ENCODE data around the gene UNC5C.

Gene UNC5C

DNA sequence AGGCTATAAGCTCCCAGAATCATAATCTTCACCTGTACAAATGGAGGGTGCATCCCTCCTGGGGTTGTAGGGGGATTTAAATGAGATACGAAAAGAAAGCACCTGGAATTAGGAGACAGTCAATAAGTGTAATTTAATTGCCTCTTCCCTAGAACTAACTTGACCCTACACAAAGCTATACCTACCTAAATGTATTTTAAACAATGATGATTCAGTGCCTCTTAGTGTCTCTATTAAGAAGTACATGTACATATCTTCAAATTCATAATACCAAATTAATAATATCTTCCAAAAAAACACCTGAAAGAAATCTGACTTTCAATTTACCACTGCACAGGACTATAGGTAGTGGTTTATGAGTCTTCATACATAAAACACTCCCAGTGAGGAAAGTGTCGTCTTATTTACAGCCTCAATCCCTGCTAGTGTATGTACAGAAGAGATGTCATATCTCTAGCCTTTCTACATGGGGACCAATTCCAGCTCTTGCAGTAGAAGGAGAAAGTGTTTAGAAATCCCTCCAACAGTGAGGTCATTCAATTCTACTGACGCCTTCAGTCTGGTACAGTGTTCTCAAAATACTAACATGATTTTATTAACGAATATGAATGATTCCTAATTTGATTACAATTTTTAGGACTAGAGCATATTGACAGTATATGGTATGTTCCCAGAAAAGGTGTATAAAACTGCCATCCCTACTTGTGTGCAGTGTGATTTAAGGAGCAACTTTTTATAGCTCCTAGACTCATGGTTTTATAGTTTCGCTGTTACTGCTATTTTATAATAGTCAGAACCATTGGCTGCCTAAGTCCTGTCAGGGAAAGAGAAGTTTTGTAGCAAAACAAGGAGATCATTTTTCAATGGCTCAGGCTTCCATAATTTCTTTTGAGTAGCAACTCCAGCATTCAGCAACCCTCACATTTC lies 282.7 kb downstream of the UNC5C start:
- H3K4me1 ChIP-seq (ENCODE audit: control insufficient read depth in 1 of 2, insufficient read depth in 2 of 2, low read length in 2 of 2), result no peaks in the 10 kb centered on the region

DNA sequence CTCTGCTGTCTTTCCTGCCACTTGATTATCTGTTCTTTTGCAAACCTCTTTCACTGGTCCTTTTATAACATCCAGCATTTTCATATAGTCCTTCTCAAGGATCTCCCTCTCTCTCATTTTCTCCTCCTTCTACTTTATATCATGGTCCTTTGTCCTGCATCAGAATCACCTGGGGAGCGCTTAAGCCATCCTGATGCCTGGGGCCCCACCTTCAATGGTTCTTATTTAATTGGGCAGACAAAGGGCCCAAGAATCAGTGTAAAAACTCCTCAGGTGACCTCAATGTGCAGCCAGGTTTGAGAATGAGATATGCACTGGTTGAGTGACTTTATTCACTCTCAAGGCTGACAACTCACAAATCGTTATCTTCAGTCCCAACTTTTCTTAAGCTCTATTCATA lies 283.9 kb downstream of the UNC5C start:
- no peaks in the 10 kb centered on the region for H3K9me3 ChIP-seq (ENCODE audit: control insufficient read depth in 1 of 2, low read length in 2 of 2)
- no peak overlapping the region for H3K9ac ChIP-seq (ENCODE audit: low read depth in 1 of 2, low read length in 2 of 2)
- H3K36me3 ChIP-seq (ENCODE audit: control insufficient read depth in 1 of 2, insufficient read depth in 2 of 2, low read length in 2 of 2), result no peaks in the 10 kb centered on the region
- H3K4me1 ChIP-seq (ENCODE audit: control insufficient read depth in 1 of 2, insufficient read depth in 2 of 2, low read length in 2 of 2), result no peaks in the 10 kb centered on the region
- H3K4me3 ChIP-seq (ENCODE audit: low read depth in 1 of 2, low read length in 2 of 2), result no peak overlapping the region
- no peaks in the 10 kb centered on the region for H3K27me3 ChIP-seq (ENCODE audit: control insufficient read depth in 1 of 2, insufficient read depth in 2 of 2, low read length in 2 of 2)
- no peak overlapping the region for H3K27ac ChIP-seq (ENCODE audit: low read depth, low read length)

More for the DNA sequence above, 282.7 kb downstream of the UNC5C start:
- H3K27ac ChIP-seq (ENCODE audit: low read depth, low read length), result no peak overlapping the region
- no peak overlapping the region for H3K9ac ChIP-seq (ENCODE audit: low read depth in 1 of 2, low read length in 2 of 2)
- H3K4me3 ChIP-seq (ENCODE audit: low read depth in 1 of 2, low read length in 2 of 2), result no peak overlapping the region
- H3K9me3 ChIP-seq (ENCODE audit: control insufficient read depth in 1 of 2, low read length in 2 of 2), result no peaks in the 10 kb centered on the region
- no peaks in the 10 kb centered on the region for H3K36me3 ChIP-seq (ENCODE audit: control insufficient read depth in 1 of 2, insufficient read depth in 2 of 2, low read length in 2 of 2)
- no peaks in the 10 kb centered on the region for H3K27me3 ChIP-seq (ENCODE audit: control insufficient read depth in 1 of 2, insufficient read depth in 2 of 2, low read length in 2 of 2)

DNA sequence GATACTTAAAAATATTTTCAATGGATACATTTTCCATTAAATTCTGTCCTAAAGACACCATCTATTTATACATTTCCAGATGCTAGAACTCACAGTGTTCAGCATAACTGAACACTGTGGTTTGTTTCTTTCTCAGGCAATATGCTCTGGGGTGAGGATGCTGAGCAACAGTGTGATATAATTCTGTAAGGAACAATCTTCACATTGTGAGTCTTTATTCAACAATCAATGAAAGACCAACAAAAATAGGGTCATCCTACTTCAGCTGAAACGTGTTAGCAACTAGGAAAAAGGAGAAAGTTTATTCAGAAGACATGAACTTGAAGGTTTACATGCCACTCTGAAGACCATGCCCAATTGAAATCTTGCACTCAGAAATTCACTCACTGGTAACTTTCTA lies 284.8 kb downstream of the UNC5C start:
- Histone ChIP-seq H3K36me3 (ENCODE audit: control insufficient read depth in 1 of 2, insufficient read depth in 2 of 2, low read length in 2 of 2) (no peaks in the 10 kb centered on the region), H3K27me3 (ENCODE audit: control insufficient read depth in 1 of 2, insufficient read depth in 2 of 2, low read length in 2 of 2) (no peaks in the 10 kb centered on the region), H3K9me3 (ENCODE audit: control insufficient read depth in 1 of 2, low read length in 2 of 2) (no peaks in the 10 kb centered on the region), H3K9ac (ENCODE audit: low read depth in 1 of 2, low read length in 2 of 2) (no peak overlapping the region), H3K27ac (ENCODE audit: low read depth, low read length) (no peak overlapping the region), H3K4me1 (ENCODE audit: control insufficient read depth in 1 of 2, insufficient read depth in 2 of 2, low read length in 2 of 2) (no peaks in the 10 kb centered on the region), H3K4me3 (ENCODE audit: low read depth in 1 of 2, low read length in 2 of 2) (no peak overlapping the region)

DNA sequence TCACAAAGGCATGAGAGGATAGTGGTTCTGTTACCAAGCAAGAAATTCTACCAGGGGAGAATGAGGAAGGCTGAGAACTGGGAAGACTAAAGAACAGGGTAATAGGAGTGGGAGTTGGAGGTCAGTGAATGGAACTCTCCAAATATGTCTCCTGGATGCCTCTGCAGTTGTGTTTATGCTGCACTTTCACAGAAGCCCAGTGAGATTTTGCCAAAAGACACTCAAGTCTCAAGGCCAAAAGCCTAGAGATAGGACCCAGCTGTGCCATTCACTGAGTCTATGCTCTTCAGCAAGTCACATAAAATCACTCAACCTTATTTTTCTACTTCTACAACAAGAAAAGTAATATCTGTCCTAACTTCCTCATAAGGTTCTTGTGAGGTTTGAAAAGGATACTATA lies 285.4 kb downstream of the UNC5C start:
- H3K9ac ChIP-seq (ENCODE audit: low read depth in 1 of 2, low read length in 2 of 2), result no peak overlapping the region
- H3K27me3 ChIP-seq (ENCODE audit: control insufficient read depth in 1 of 2, insufficient read depth in 2 of 2, low read length in 2 of 2), result no peaks in the 10 kb centered on the region
- H3K27ac ChIP-seq (ENCODE audit: low read depth, low read length), result no peak overlapping the region

DNA sequence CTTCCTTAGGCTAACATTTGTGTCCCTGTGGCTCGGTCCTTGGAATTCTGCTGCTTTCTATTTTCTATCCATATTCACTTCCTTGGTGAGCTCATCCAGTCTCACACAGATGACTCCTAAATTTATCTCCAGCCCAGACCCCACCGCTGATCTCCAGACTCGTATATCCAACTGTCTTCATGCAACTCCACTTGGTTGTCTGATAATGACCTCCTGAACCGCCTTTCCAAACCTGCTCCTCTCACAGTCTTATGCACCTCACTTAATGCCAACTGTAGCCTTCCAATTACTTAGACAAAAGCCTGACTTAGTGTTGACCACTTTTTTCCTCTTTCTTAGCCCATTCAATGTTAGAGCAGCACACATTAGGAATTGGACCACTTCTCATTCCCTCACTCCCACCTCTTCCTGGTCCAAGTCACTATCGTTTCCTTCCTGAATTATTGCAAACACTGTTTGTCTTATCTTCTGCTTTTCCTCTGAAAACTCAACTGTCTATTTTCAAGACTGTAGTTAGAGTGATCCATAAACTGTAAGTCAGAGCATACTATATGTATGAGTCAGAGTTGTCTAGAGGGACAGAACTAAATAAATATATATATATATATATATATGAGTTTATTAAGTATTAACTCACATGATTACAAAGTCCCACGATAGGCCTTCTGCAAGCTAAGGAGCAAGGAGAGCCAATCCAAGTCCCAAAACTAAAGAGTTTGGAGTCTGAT lies 292.5 kb downstream of the UNC5C start:
- Histone ChIP-seq H3K9me3 (ENCODE audit: control insufficient read depth in 1 of 2, low read length in 2 of 2) (no peaks in the 10 kb centered on the region), H3K9ac (ENCODE audit: low read depth in 1 of 2, low read length in 2 of 2) (no peak overlapping the region), H3K27ac (ENCODE audit: low read depth, low read length) (no peak overlapping the region), H3K4me1 (ENCODE audit: control insufficient read depth in 1 of 2, insufficient read depth in 2 of 2, low read length in 2 of 2) (no peaks in the 10 kb centered on the region), H3K27me3 (ENCODE audit: control insufficient read depth in 1 of 2, insufficient read depth in 2 of 2, low read length in 2 of 2) (no peaks in the 10 kb centered on the region), H3K4me3 (ENCODE audit: low read depth in 1 of 2, low read length in 2 of 2) (no peak overlapping the region), H3K36me3 (ENCODE audit: control insufficient read depth in 1 of 2, insufficient read depth in 2 of 2, low read length in 2 of 2) (no peaks in the 10 kb centered on the region)

More for the DNA sequence above, 285.4 kb downstream of the UNC5C start:
- Histone ChIP-seq H3K9me3 (ENCODE audit: control insufficient read depth in 1 of 2, low read length in 2 of 2) (no peaks in the 10 kb centered on the region), H3K4me3 (ENCODE audit: low read depth in 1 of 2, low read length in 2 of 2) (no peak overlapping the region), H3K4me1 (ENCODE audit: control insufficient read depth in 1 of 2, insufficient read depth in 2 of 2, low read length in 2 of 2) (no peaks in the 10 kb centered on the region), H3K36me3 (ENCODE audit: control insufficient read depth in 1 of 2, insufficient read depth in 2 of 2, low read length in 2 of 2) (no peaks in the 10 kb centered on the region)

DNA sequence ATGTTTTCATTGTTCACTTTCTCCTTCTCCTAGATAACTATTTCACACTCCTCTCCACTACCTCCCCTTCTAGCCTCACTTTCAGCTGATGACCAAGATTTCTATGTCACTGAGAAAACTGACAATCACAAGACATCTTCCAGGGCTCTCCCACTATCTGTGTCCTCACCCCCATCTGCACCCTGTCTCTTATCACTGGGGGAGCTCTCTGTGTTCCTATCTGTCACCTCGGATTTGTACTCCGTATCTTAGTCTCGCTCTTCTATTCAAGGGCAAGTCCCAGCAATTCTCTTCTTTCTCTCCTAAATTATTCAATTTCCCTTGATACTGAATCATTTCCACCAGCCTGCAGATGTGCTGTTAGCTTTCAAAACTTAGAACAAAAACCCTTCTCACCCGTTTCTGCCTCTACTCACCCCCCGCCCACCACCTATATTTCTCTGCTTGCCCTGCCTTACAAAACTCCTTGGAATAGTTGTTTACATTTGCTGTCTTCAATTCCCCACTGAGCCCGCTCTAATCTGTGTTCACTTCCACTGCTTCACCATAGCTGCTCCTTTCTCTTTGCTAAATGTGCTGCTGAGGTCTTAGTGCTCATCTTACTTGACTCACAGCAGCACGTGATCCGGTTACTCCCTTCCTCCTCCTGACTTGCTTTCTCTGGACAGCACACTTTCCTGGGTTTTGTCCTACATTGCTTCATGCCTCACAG lies 293.2 kb downstream of the UNC5C start:
- Histone ChIP-seq H3K27ac (ENCODE audit: low read depth, low read length) (no peak overlapping the region), H3K36me3 (ENCODE audit: control insufficient read depth in 1 of 2, insufficient read depth in 2 of 2, low read length in 2 of 2) (no peaks in the 10 kb centered on the region), H3K4me3 (ENCODE audit: low read depth in 1 of 2, low read length in 2 of 2) (no peak overlapping the region), H3K27me3 (ENCODE audit: control insufficient read depth in 1 of 2, insufficient read depth in 2 of 2, low read length in 2 of 2) (no peaks in the 10 kb centered on the region), H3K9me3 (ENCODE audit: control insufficient read depth in 1 of 2, low read length in 2 of 2) (no peaks in the 10 kb centered on the region), H3K9ac (ENCODE audit: low read depth in 1 of 2, low read length in 2 of 2) (no peak overlapping the region), H3K4me1 (ENCODE audit: control insufficient read depth in 1 of 2, insufficient read depth in 2 of 2, low read length in 2 of 2) (no peaks in the 10 kb centered on the region)

DNA sequence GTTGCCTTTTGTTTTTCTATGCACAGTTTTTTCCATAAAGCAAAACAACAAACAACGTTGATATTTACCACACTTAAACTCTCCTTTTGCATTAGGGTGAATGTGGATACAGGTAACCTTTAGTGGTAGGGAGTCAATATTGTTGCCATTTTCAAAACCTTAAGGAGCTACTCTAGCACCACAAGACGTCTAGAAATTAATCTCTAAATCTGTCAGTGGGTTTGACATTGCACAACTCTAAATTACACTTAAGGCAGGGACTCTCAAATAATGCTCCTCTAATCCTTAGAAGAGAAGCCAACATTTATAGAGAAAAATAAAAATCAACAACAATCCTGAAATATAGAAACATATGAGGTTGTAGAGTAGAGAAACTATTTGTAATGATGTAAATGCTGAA lies 297.2 kb downstream of the UNC5C start:
- no peak overlapping the region for H3K27ac ChIP-seq (ENCODE audit: low read depth, low read length)
- no peaks in the 10 kb centered on the region for H3K27me3 ChIP-seq (ENCODE audit: control insufficient read depth in 1 of 2, insufficient read depth in 2 of 2, low read length in 2 of 2)

DNA sequence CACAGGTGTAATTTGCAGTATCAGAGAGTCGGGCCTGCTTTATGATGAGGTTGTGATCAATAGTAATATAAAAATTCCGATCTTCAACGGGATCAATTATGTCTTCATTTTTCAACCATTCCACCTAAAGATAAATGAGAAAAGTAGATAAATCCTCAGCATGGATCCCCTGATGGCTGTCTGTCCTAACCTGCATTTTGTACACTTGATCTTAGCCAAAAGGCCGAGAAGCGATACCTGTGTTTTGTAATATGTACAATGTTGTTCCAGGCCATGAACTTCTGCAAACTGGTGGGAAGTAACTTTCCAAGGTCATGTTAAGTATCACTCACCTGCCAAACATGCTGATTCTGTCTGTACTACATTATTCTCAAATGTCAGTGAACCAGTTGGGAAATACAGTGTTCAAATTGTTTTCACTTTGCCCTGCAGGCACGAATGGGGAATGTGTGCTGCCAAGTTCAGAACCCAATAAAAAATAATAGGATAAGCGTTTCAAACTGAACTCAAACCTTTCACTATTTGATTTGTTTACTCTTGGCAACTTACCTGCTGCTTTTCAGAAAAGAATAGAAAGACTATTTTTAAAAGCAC lies 298.1 kb downstream of the UNC5C start:
- Histone ChIP-seq H3K9me3 (ENCODE audit: control insufficient read depth in 1 of 2, low read length in 2 of 2) (no peaks in the 10 kb centered on the region), H3K27me3 (ENCODE audit: control insufficient read depth in 1 of 2, insufficient read depth in 2 of 2, low read length in 2 of 2) (no peaks in the 10 kb centered on the region), H3K4me1 (ENCODE audit: control insufficient read depth in 1 of 2, insufficient read depth in 2 of 2, low read length in 2 of 2) (no peaks in the 10 kb centered on the region), H3K9ac (ENCODE audit: low read depth in 1 of 2, low read length in 2 of 2) (no peak overlapping the region), H3K36me3 (ENCODE audit: control insufficient read depth in 1 of 2, insufficient read depth in 2 of 2, low read length in 2 of 2) (no peaks in the 10 kb centered on the region), H3K27ac (ENCODE audit: low read depth, low read length) (no peak overlapping the region), H3K4me3 (ENCODE audit: low read depth in 1 of 2, low read length in 2 of 2) (no peak overlapping the region)

More for the DNA sequence above, 297.2 kb downstream of the UNC5C start:
- no peaks in the 10 kb centered on the region for H3K4me1 ChIP-seq (ENCODE audit: control insufficient read depth in 1 of 2, insufficient read depth in 2 of 2, low read length in 2 of 2)
- no peak overlapping the region for H3K4me3 ChIP-seq (ENCODE audit: low read depth in 1 of 2, low read length in 2 of 2)
- no peaks in the 10 kb centered on the region for H3K9me3 ChIP-seq (ENCODE audit: control insufficient read depth in 1 of 2, low read length in 2 of 2)
- H3K9ac ChIP-seq (ENCODE audit: low read depth in 1 of 2, low read length in 2 of 2), result no peak overlapping the region
- H3K36me3 ChIP-seq (ENCODE audit: control insufficient read depth in 1 of 2, insufficient read depth in 2 of 2, low read length in 2 of 2), result no peaks in the 10 kb centered on the region

DNA sequence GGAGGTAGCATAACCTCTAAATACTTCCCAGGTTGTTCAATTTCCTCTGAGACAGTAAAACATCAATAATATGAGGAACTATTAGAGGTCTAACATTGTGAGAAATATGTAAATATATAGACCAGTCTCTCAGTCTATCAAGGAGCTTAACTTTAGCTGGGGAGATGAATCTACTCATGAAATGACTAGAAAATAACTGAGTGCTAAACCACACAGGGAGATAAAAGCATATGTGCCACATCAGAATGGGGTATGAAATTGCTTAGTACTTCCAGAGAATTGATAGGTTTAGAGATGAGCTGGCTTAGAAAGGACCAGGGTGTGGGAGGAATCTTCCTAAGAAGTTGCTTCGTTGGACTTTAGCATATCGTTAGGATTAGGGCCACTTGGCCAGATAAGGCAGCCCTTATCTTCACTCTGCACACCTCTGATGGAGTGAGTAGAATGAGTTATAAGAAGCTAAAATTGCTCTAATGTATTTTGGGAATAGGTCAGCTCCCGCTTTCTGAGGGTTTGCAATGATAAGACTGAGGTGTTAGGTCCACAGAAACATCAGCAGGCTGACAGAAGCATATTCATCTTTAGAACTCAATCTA lies 299.2 kb downstream of the UNC5C start:
- no peaks in the 10 kb centered on the region for H3K36me3 ChIP-seq (ENCODE audit: control insufficient read depth in 1 of 2, insufficient read depth in 2 of 2, low read length in 2 of 2)
- H3K27me3 ChIP-seq (ENCODE audit: control insufficient read depth in 1 of 2, insufficient read depth in 2 of 2, low read length in 2 of 2), result no peaks in the 10 kb centered on the region
- no peaks in the 10 kb centered on the region for H3K9me3 ChIP-seq (ENCODE audit: control insufficient read depth in 1 of 2, low read length in 2 of 2)
- H3K27ac ChIP-seq (ENCODE audit: low read depth, low read length), result no peak overlapping the region
- no peak overlapping the region for H3K9ac ChIP-seq (ENCODE audit: low read depth in 1 of 2, low read length in 2 of 2)
- no peaks in the 10 kb centered on the region for H3K4me1 ChIP-seq (ENCODE audit: control insufficient read depth in 1 of 2, insufficient read depth in 2 of 2, low read length in 2 of 2)
- no peak overlapping the region for H3K4me3 ChIP-seq (ENCODE audit: low read depth in 1 of 2, low read length in 2 of 2)

Measured in duodenal mucosa (tissue), 2 donors.